Hepatocyte (in vitro differentiated cells): Measurements from ENCODE around the gene IFNA13. TPM values are rescaled to one million over a fixed set of nuclear protein-coding genes. Genes with fewer than 3 reads are reported as not detected.

Experiments
- DNase-seq: peaks from one replicate; pipeline ENCODE4 v3.0.0-alpha.2; 2016; ENCODE audit warnings: low spot score
- H2AFZ ChIP-seq: fragments of 200-600 bp; sonication (generic); 2 replicates; pipeline ENCODE4 v1.6.0; 2016; ENCODE audit warnings: antibody characterized with exemption, mild to moderate bottlenecking
- H3K27ac ChIP-seq: fragments of 200-600 bp; sonication (generic); 2 replicates; pipeline ENCODE4 v1.5.1; 2016; ENCODE audit warnings: mild to moderate bottlenecking
- H3K27me3 ChIP-seq: fragments of 200-600 bp; sonication (generic); 2 replicates; pipeline ENCODE4 v1.6.1; 2016
- H3K36me3 ChIP-seq: fragments of 200-600 bp; sonication (generic); replicated peaks from 2 replicates; pipeline ENCODE4 v1.5.1; 2016; ENCODE audit warnings: low read depth; ENCODE audit not compliant: insufficient read depth
- H3K4me1 ChIP-seq: fragments of 200-600 bp; sonication (generic); 2 replicates; pipeline ENCODE4 v1.5.1; 2016; ENCODE audit warnings: mild to moderate bottlenecking, moderate library complexity; ENCODE audit not compliant: insufficient read depth
- H3K4me2 ChIP-seq: fragments of 200-600 bp; sonication (generic); 2 replicates; pipeline ENCODE4 v1.6.0; 2016
- H3K4me3 ChIP-seq: fragments of 200-600 bp; sonication (generic); 2 replicates; pipeline ENCODE4 v1.5.1; 2016; ENCODE audit warnings: mild to moderate bottlenecking
- H3K79me2 ChIP-seq: fragments of 200-600 bp; sonication (generic); 2 replicates; pipeline ENCODE4 v1.6.0; 2017; ENCODE audit warnings: mild to moderate bottlenecking
- H3K9me2 ChIP-seq: fragments of 200-600 bp; sonication (generic); replicated peaks from 2 replicates; pipeline ENCODE4 v1.6.0; 2017; ENCODE audit warnings: mild to moderate bottlenecking; ENCODE audit not compliant: insufficient read depth
- H3K9me3 ChIP-seq: fragments of 200-600 bp; sonication (generic); 2 replicates; pipeline ENCODE4 v1.5.1; 2016; ENCODE audit warnings: low read depth, mild to moderate bottlenecking
- H4K20me1 ChIP-seq: fragments of 200-600 bp; sonication (generic); 2 replicates; pipeline ENCODE4 v1.6.0; 2016; ENCODE audit warnings: mild to moderate bottlenecking; ENCODE audit not compliant: insufficient read depth, poor library complexity, severe bottlenecking
- CTCF ChIP-seq: fragments of 200-600 bp; sonication (generic); IDR thresholded peaks from 2 replicates; pipeline ENCODE4 v1.5.1; 2016; ENCODE audit warnings: antibody characterized with exemption, mild to moderate bottlenecking; ENCODE audit not compliant: poor library complexity
- EZH2 ChIP-seq: fragments of 200-600 bp; sonication (generic); IDR thresholded peaks from 2 replicates; pipeline ENCODE4 v1.6.1; 2016; ENCODE audit warnings: antibody characterized with exemption, mild to moderate bottlenecking, borderline replicate concordance
- EZH2phosphoT487 ChIP-seq: fragments of 200-600 bp; sonication (generic); IDR thresholded peaks from one replicate; pipeline ENCODE4 v1.6.1; 2018; ENCODE audit warnings: antibody characterized with exemption, mild to moderate bottlenecking, low read depth, moderate library complexity; ENCODE audit not compliant: unreplicated experiment, severe bottlenecking
- WGBS: methylation state at CpG from one replicate; pipeline ENCODE4 v1.1.6; 2016; ENCODE audit warnings: low lambda C conversion rate; ENCODE audit errors: missing lambda C conversion rate; 5-methylcytosine and 5-hydroxymethylcytosine counted together
- polyA plus RNA-seq: library from polyadenylated mRNA; unstranded; fragments of >200 nt; fragmentation: Nextera tagmentation; extraction: Ambion mirVana; gene quantifications from 2 replicates; pipeline ENCODE4 v1.2.1, GENCODE V29; 2016
- total RNA-seq: library from RNA; depleted of rRNA; stranded (reverse); fragments of >200 nt; gene quantifications from 2 replicates; pipeline ENCODE4 v1.2.3, GENCODE V29; 2014

IFNA13 gene
- total and polyA plus RNA-seq, 2 experiments from 2014 or later, result not detected

GRCh38 chr9:21395778-21396717 is 28.2 kb upstream of the IFNA13 start:
- no peaks in the 10 kb centered on the region for H4K20me1 ChIP-seq
- H3K4me1 ChIP-seq, result no peaks in the 10 kb centered on the region
- no peaks in the 10 kb centered on the region for H3K36me3 ChIP-seq
- peak; percentile 69 for DNase-seq
- peaks cover 33% of the 10 kb centered on the region for H3K27me3 ChIP-seq
- H3K9me2 ChIP-seq, result no peaks in the 10 kb centered on the region
- peak overlapping the region; percentile 79 for H2AFZ ChIP-seq
- H3K4me3 ChIP-seq, result peak overlapping the region; percentile 55
- no peak overlapping the region for H3K27ac ChIP-seq
- no peaks in the 10 kb centered on the region for H3K9me3 ChIP-seq
- TF ChIP-seq CTCF, result peak; percentile 96
- TF ChIP-seq EZH2, result no peak
- peak overlapping the region; percentile 91 for H3K4me2 ChIP-seq
- 9% methylated on average over 40 of the region's 40 CpGs for WGBS
- no peaks in the 10 kb centered on the region for H3K79me2 ChIP-seq

DNA sequence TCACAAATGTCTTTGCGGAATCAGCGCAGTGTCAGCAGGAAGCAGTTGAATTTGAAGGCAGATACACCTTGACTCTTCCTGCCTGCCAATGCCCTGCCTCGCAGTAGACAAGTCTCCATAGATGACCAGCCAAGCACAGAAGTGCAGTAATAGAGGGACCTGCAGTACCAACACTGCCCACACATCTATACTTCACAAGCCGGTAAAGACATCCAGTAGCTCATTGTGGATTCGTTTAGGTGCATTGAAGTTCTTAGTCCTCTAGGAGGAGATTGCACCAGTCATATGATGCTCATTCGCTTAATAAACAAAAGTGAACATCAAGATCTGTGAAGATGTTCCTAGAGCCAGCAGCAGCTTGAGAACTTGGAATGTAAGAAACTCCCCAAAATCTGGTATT is 24.4 kb upstream of the IFNA13 start:
- TF ChIP-seq CTCF, result peak; percentile 14
- TF ChIP-seq EZH2, result no peak
- no peak for TF ChIP-seq EZH2phosphoT487
- H3K27me3 ChIP-seq, result peaks cover 33% of the 10 kb centered on the region
- no peaks in the 10 kb centered on the region for H4K20me1 ChIP-seq
- no peaks in the 10 kb centered on the region for H3K79me2 ChIP-seq
- H2AFZ ChIP-seq, result no peak overlapping the region
- 85% methylated on average over 6 of the region's 6 CpGs for WGBS
- DNase-seq, result peak; percentile 19
- H3K9me2 ChIP-seq, result no peaks in the 10 kb centered on the region
- no peaks in the 10 kb centered on the region for H3K4me1 ChIP-seq
- no peak overlapping the region for H3K4me2 ChIP-seq
- H3K36me3 ChIP-seq, result no peaks in the 10 kb centered on the region
- H3K4me3 ChIP-seq, result no peak overlapping the region
- H3K27ac ChIP-seq, result no peak overlapping the region
- no peaks in the 10 kb centered on the region for H3K9me3 ChIP-seq

DNA sequence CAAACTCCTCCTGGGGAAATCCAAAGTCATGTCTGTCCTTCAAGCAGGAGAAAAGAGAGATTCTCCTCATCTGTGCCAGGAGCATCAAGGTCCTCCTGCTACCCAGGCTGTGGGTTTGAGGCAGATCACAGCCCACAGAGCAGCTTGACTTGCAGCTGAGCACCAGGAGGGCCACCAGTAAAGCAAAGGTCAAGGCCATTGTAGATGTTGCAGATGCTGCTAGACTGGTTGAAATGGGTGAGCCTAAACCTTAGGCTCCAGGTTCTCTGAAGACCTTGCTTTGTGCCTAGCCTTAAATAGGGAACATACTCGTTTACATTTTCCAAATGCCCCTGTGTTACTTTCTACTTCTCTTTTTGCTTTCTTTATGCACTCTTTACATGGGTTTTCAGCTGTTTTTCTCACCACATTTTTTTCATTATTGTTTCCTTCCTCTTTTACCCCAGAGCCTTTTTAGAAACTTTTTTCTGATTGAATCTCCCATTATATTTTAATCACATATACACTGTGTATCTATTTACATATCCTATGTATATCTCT is 17.3 kb upstream of the IFNA13 start, which contains the start of gene IFNA2:
TSS of gene IFNA2 (minus strand) at position 268 of the 540 bp plus-strand sequence. CDS start at position 199, 69 bp downstream.
- TF ChIP-seq CTCF, result no peak
- no peak for TF ChIP-seq EZH2phosphoT487
- no peak for TF ChIP-seq EZH2
- DNase-seq, result no peak
- Histone ChIP-seq H3K4me2 (no peak within 1 kb of the TSS), H3K27me3 (peaks cover 12% of the 10 kb centered on the region), H4K20me1 (no peaks in the 10 kb centered on the region), H3K9me3 (no peaks in the 10 kb centered on the region), H3K4me3 (no peak within 1 kb of the TSS), H3K79me2 (no peaks in the 10 kb centered on the region), H3K9me2 (no peaks in the 10 kb centered on the region), H3K4me1 (no peaks in the 10 kb centered on the region), H3K36me3 (no peaks in the 10 kb centered on the region), H2AFZ (no peak within 1 kb of the TSS), H3K27ac (no peak within 1 kb of the TSS)
- 70% methylated on average over 1 of the region's 1 CpG for WGBS
